Stimulated activated CD8-positive, alpha-beta memory T cell treated with anti-CD3 and anti-CD28 coated beads, Interleukin-4, amount 100 ng/mL, for 24 hours (primary cell): ENCODE data around the gene NCAM1.

Source experiments
- DNase-seq: peaks from one replicate; pipeline ENCODE4 v3.0.0-alpha.2; 2020; ENCODE audit warnings: low read depth

The NCAM1 gene

DNA sequence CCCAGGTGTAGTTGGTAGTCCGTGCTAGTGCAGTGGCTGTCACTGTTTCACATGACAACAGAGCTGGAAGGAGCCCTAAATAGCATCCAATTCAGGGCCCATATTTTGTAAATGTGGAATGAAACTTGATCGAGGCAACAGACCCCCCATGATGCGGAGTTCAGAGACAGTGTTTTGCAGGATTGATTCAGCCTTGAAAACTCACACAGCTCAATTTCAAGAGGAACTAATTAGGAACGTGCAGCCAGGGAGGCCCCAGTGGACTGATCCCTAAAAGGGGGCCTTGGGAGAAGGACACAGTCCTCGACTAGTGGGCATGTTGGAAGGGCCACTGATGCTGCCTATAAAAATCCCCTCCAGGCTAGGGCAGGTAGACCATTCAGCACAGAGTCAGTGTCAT lies 292.2 kb downstream of the NCAM1 start:
- DNase-seq: no peak

DNA sequence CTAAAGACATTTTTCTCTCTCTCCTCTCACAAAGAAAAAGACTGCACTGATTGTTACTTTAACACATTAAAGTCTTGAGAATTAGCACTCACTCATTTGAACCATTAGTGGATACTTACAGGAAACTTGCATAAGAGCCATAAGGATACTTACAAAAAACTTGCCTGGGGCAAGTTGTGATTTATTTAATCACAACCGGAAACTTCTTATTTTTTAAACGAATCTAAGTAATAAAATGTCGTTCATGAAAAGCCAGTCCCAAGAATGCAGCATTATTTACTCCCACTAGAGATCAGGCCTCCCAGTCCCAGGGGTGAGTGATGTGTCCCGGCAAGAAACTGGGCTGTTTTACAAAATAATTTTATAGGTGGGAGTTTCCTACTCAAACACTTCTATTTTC lies 293.9 kb downstream of the NCAM1 start:
- no peak for DNase-seq

DNA sequence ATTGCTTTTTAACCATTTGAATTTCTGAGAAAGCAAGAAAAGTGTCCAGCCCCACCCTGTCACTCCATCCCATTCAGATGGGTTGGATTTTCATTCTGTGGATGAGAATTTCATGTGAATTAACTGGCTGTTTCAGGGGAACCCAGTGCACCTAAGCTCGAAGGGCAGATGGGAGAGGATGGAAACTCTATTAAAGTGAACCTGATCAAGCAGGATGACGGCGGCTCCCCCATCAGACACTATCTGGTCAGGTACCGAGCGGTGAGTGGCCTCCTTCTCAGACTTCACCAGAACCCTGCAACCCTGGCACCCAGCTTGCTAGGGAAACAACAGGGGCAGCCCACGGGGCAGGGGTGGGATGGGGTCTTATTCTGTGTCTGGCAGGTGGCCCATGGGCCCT lies 294.5 kb downstream of the NCAM1 start:
- DNase-seq: no peak

- no peak for DNase-seq
Observed at GRCh38 chr11:113256431-113257202, 295.4 kb downstream of the NCAM1 start.

DNA sequence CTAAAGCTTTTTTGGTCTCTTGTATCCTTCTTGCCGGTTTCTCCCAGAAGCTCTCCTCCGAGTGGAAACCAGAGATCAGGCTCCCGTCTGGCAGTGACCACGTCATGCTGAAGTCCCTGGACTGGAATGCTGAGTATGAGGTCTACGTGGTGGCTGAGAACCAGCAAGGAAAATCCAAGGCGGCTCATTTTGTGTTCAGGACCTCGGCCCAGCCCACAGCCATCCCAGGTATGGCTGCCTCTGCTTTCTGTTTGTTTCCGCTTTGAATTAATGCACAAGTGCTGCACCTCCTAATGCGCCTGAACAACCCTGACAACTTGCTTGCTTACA lies 298.8 kb downstream of the NCAM1 start:
- no peak for DNase-seq

DNA sequence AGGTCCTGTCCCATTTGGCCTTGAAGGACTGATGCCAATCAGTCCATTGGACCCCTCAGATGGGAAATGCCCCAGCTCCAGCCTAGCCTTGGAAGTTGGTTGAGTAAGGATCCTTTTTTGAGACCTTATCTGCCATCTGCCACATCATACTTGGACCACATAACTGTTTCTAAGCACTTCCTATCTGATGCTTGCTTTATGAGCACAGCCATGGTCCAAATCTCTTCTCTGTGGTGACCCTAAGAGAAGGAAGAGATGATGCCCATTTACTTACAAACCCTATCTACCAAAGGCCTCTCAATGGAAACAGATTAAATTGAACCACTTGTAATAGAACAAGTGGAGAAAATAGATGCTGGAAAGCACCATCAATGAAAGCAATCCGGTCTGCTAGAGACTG lies 299.3 kb downstream of the NCAM1 start:
- DNase-seq: no peak

DNA sequence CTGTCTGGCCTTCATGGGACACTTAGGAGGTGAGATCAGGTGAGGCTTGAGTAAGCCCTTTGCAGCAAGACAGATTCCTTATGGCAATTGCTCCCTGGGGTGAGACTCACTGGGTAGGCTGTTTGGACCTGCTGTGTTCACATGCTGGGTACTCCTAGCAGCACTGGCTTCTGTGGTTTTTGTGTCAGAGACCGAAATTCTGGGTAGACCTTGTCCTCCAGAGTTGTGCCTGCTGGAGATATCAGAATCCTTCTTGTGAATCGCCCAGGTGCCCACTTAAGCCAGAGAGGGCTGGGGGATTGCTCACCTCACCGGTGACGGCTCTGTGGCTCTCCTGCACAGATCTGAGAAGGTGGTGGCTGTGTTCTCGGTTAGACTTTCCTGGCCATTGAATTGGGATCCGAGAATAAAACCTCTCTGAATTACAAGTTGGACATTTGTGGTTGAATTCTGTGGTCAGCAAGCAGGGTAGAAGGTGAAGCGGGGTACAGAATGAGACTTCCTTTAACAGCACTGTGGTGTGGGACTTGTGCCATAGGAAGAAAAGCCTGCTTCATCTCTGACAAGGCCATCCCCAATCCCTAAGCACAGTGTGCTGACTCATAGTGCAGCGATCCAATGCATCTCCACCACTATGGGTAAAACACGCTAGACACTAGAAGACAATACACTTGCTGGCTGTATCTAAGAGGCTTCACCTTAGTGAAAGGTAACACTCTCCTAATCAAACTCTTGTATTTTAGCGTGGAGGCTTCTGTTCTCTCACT lies 300.7 kb downstream of the NCAM1 start:
- DNase-seq: no peak

- DNase-seq: no peak
Observed at GRCh38 chr11:113262594-113262993, 301.4 kb downstream of the NCAM1 start.

- no peak for DNase-seq
Observed at GRCh38 chr11:113263458-113264259, 302.4 kb downstream of the NCAM1 start.

DNA sequence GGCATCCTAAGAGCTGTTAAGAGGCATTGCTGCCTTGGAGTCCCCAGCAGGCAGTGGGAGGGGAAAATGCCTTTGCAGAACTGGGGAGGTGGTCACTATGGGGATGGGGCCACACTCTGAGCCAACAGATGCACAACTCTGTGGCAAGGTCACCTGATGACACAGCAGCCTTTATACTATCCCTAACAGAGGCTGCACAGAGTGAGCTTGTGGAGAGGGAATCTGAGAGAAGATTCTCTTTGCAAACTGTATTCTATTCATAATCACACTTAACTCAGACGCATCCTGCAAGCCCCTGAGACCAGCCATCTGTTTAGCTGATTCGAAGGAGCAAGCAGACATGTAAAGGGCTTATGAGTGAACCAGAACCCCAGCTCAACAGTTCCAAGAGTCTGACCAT lies 304.1 kb downstream of the NCAM1 start:
- no peak for DNase-seq

DNA sequence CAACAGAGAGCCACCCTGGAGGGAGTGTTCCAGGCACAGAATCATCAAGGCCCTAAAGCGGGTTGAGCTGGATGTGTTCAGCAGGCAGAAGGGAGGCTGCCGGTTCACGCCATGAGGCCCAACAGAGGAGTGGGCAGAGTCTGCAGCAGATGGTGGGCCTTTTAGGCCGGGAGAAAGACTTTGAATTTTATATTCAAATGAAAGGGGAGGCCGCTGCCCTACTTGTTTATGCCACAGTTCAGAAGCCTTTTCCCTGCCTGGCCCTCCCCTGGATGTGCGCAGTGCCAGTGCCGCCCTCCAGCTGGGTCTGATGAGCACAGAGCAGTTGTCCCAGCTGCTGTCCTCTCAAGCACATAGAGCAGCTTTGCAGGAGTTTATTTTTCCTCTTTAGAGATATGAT lies 306.3 kb downstream of the NCAM1 start:
- DNase-seq: no peak

- DNase-seq: no peak
Observed at GRCh38 chr11:113269096-113269495, 307.9 kb downstream of the NCAM1 start.

GRCh38 chr11:113269636-113270035 lies 308.4 kb downstream of the NCAM1 start:
- DNase-seq: no peak

GRCh38 chr11:113270080-113270479 lies 308.9 kb downstream of the NCAM1 start:
- no peak for DNase-seq

GRCh38 chr11:113271551-113272245 lies 310.5 kb downstream of the NCAM1 start:
- DNase-seq: no peak

GRCh38 chr11:113272281-113272680 lies 311.1 kb downstream of the NCAM1 start:
- no peak for DNase-seq

GRCh38 chr11:113272927-113273615 lies 311.9 kb downstream of the NCAM1 start:
- no peak for DNase-seq

- DNase-seq: no peak
Observed at GRCh38 chr11:113273720-113274119, 312.5 kb downstream of the NCAM1 start.

DNA sequence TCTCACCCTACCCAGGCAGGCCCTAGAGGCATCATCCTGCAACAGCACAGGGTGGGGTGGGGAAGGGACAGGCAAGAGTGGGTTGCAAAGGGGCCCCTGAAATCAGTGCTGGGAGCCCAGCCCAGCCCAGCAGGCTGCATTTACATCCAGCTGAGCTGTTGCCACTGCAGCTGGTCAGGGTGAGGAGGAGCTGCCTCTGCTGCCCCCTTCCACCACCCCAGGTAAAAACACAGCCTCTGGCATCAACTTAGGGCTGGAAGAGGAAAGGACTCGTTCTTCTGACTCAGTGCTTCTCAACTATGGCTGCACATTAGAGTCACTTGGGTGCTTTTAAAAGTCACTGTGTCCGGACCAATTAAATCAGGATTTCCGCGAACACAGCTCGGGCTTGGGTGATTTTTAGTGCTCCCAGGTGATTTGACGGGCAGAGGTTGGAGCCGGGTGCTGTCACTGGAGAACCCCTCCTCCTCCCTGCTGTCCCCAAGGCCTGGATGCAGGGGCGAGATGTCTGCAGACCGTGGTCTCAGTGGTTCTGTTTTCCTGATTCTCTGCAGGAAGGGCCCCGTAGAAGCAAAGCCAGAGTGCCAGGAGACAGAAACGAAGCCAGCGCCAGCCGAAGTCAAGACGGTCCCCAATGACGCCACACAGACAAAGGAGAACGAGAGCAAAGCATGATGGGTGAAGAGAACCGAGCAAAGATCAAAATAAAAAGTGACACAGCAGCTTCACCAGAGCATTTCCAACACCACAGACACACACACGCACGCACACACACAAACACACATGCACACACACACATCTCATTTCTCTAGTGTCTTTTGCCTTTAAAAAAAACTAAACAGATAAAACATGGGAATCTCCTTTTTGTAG lies 313.7 kb downstream of the NCAM1 start:
- no peak for DNase-seq

- no peak for DNase-seq
Observed at GRCh38 chr11:113275602-113276001, 314.4 kb downstream of the NCAM1 start.

DNA sequence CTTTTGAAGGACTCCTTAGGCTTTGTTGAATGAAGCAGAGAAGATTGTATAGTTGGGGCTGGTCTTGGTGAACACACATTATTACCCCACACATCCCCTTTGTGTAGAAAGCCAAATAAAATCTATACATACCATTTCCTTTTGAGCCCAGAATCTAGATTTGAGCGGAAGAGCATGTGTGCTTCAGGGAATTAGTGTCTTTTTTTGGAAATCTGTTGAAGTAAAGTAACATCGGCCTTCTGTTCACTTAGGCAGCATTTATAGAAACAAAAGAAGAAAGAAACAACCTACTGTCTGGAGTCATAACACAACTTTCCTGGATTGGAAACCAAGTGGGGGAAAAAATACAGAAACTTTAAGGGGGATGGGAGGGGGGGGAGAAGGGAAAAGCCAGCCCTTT lies 315.2 kb downstream of the NCAM1 start:
- no peak for DNase-seq
